Measurements from ENCODE around the gene AFAP1L1.
A peak's percentile ranks its signal among the peaks of the same experiment; 100 is the strongest.

Gene AFAP1L1

DNA sequence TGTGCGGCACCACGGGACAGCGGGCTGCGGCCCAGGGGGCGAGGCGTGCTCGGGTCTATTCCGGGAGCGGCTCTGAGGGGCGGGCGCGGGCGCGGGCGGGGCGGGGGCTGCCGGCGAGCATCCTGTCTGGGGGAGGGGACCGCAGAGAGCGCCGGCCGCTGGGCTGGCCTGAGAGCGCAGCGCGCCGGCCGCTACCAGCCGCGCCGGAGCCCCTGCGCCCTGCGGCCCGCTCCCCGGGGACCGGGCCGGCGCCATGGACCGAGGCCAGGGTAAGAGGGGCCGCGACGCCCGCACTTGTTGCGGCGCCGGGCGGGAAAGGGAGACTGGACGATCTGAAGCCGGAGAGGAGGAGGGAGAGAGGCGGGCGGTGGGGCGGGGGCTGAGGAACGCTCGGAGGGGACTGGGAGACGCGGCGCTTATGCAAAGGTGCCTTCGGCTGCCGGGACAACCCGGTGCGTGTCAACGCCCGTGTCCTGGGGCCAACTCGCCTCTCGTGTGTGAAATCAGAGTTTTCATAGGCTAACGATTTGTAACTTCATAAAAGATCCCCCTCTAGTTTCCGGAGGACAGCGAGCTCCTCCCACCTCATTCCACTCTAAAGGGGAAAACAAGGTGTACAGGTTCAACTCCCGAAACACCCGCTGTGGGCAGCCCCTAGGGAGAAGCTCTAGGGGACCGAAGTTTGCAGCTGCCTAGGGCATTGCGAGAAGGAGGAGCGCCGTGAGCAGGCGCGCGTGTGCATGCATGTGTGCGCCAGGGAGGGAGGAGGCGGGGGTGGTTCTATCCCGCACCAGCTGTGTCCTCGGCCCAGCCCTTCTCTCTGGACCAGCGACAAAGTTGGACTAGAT lies at the start of gene AFAP1L1:
Gene AFAP1L1, plus strand, starts transcription at position 144 of the 848 bp plus-strand sequence. Its CDS starts 110 bp downstream, at position 254.
- peak; percentile 92 for ATAC-seq

DNA sequence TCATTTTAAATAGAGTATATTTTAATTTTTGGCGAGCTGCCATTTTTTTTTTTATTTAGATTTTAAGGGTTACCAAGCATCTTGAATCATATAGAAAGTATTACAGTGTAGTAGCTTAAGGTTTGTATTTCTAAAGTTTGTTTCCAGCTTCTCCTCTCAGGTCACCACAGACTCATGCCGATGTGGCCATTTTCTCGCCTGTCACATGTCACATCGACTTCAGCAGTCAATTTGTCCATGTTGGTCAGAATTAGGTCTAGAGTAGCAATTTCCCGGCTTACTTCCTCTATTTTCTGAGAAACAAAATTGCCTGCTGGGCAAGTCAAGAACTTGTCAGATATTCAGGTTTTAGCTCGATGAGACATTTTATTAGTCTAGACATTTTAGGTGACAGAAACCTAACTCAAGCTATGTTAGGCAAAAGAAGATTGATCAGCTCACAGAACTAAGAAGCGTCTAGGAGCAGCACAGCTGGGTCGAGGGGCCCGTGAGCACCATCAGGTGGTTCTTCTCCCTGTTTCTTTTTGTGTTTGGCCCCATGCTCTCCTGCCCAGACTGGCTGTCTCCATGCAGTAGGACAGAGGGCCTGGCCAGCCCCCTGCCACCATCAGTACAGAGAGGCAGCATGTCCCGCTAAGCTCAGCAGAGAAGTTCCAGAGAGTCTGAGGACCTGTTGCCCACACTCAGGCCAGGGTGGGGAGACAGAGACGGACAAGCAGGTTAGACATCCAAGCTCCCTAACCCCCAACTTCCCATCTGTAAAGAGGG lies 48.4 kb upstream of the AFAP1L1 start:
- no peak for ATAC-seq
- no peak for TF ChIP-seq OSR1 (CRISPR knock-in tag; IDR thresholded peaks at IDR 0.05)
- TF ChIP-seq BACH2 (CRISPR knock-in tag; IDR thresholded peaks at IDR 0.05; ENCODE audit: borderline replicate concordance) = no peak
- TF ChIP-seq, protein P1, sequence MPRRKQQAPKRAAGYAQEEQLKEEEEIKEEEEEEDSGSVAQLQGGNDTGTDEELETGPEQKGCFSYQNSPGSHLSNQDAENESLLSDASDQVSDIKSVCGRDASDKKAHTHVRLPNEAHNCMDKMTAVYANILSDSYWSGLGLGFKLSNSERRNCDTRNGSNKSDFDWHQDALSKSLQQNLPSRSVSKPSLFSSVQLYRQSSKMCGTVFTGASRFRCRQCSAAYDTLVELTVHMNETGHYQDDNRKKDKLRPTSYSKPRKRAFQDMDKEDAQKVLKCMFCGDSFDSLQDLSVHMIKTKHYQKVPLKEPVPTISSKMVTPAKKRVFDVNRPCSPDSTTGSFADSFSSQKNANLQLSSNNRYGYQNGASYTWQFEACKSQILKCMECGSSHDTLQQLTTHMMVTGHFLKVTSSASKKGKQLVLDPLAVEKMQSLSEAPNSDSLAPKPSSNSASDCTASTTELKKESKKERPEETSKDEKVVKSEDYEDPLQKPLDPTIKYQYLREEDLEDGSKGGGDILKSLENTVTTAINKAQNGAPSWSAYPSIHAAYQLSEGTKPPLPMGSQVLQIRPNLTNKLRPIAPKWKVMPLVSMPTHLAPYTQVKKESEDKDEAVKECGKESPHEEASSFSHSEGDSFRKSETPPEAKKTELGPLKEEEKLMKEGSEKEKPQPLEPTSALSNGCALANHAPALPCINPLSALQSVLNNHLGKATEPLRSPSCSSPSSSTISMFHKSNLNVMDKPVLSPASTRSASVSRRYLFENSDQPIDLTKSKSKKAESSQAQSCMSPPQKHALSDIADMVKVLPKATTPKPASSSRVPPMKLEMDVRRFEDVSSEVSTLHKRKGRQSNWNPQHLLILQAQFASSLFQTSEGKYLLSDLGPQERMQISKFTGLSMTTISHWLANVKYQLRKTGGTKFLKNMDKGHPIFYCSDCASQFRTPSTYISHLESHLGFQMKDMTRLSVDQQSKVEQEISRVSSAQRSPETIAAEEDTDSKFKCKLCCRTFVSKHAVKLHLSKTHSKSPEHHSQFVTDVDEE (CRISPR knock-in tag; IDR thresholded peaks at IDR 0.05) = no peak

More for the DNA sequence above, at the start of gene AFAP1L1:
- TF ChIP-seq PATZ1 (CRISPR knock-in tag; IDR thresholded peaks at IDR 0.05; ENCODE audit: borderline replicate concordance) (no peak), ZNF8 (CRISPR knock-in tag; IDR thresholded peaks at IDR 0.05) (no peak), RARB (CRISPR knock-in tag; IDR thresholded peaks at IDR 0.05) (no peak), ESRRG (CRISPR knock-in tag; IDR thresholded peaks at IDR 0.05) (no peak), SNAI2 (CRISPR knock-in tag; IDR thresholded peaks at IDR 0.05) (no peak)
- TF ChIP-seq, protein P2, sequence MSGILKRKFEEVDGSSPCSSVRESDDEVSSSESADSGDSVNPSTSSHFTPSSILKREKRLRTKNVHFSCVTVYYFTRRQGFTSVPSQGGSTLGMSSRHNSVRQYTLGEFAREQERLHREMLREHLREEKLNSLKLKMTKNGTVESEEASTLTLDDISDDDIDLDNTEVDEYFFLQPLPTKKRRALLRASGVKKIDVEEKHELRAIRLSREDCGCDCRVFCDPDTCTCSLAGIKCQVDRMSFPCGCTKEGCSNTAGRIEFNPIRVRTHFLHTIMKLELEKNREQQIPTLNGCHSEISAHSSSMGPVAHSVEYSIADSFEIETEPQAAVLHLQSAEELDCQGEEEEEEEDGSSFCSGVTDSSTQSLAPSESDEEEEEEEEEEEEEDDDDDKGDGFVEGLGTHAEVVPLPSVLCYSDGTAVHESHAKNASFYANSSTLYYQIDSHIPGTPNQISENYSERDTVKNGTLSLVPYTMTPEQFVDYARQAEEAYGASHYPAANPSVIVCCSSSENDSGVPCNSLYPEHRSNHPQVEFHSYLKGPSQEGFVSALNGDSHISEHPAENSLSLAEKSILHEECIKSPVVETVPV (CRISPR knock-in tag; IDR thresholded peaks at IDR 0.05) = no peak

DNA sequence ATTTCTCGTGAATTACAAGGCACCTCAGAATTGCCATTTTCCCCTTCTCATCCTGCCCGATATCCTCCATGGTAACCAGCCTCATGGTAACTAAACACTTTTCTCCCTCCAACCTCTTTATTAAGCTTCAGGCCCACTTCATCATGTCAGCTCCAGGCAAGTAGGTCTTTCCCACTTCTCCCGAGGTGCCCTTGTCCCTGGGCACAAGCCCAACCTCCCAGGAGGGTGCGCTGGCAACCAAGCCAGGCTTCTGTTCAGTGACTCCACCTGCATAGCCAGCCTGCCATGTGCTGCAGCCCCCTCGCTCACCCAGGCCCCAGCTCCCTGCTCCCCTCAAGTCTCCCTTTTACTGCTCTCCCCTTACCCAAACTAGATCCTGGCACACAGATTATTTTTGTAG lies 47.4 kb upstream of the AFAP1L1 start:
- TF ChIP-seq PATZ1 (CRISPR knock-in tag; IDR thresholded peaks at IDR 0.05; ENCODE audit: borderline replicate concordance) = no peak
- TF ChIP-seq, protein P3, sequence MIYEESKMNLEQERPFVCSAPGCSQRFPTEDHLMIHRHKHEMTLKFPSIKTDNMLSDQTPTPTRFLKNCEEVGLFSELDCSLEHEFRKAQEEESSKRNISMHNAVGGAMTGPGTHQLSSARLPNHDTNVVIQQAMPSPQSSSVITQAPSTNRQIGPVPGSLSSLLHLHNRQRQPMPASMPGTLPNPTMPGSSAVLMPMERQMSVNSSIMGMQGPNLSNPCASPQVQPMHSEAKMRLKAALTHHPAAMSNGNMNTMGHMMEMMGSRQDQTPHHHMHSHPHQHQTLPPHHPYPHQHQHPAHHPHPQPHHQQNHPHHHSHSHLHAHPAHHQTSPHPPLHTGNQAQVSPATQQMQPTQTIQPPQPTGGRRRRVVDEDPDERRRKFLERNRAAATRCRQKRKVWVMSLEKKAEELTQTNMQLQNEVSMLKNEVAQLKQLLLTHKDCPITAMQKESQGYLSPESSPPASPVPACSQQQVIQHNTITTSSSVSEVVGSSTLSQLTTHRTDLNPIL (CRISPR knock-in tag; IDR thresholded peaks at IDR 0.05; ENCODE audit: low read depth) = no peak
- no peak for TF ChIP-seq TCF4 (CRISPR knock-in tag; IDR thresholded peaks at IDR 0.05; ENCODE audit: borderline replicate concordance)
- TF ChIP-seq ESRRG (CRISPR knock-in tag; IDR thresholded peaks at IDR 0.05) = no peak
- TF ChIP-seq, protein P2 (CRISPR knock-in tag; IDR thresholded peaks at IDR 0.05) = no peak
- no peak for ATAC-seq

DNA sequence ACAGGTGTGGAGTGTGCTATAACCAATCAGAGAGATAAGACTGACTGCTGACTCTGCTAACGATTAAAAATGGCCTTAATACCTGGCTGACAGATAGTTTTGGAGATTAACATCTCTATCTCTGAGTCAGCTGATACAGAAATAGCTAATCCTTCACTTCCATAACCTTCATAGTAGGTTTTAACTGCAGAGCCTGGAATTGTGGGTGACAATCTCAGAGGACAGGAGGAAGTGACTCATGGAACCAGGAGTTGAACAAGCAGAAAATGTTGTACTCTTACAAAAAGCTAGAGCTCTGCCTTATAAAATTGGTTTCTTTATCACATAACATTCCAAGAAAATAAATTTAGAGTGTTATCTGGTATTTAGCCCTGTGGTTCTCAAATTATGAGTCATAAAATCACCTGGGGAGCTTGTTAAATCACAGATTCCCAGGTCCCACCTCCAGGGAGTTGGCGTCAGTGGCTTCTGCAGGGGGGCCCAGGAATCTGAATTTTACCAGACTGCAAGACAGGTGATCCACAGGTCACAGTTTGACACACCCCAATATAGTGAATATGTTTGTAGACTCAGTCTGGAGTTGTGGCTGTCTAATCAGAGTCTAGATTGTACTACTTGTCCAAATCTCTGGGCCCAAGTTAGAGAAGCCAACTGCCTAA lies 44.4 kb upstream of the AFAP1L1 start:
- TF ChIP-seq ESRRG (CRISPR knock-in tag; IDR thresholded peaks at IDR 0.05) (no peak), CSDC2 (CRISPR knock-in tag; IDR thresholded peaks at IDR 0.05) (no peak), ZFP3 (CRISPR knock-in tag; IDR thresholded peaks at IDR 0.05) (peak; percentile 77), TOX (CRISPR knock-in tag; IDR thresholded peaks at IDR 0.05; ENCODE audit: borderline replicate concordance) (no peak)
- TF ChIP-seq, protein P3 (CRISPR knock-in tag; IDR thresholded peaks at IDR 0.05; ENCODE audit: low read depth) = no peak
- ATAC-seq = peak; percentile 70
